ENCODE data around the gene ZBED1.
"Not testable (repeated sequence)": the region's sequence is repeated elsewhere in the genome, so short reads cannot be mapped to it uniquely, and the experiment has no call there.

The ZBED1 gene

GRCh38 chrX:2500803-2501558, at the start of gene ZBED1, which contains the start of gene DHRSX:
ZBED1 (minus strand) TSS chrX:2500976; CDS start chrX:2490719, 10,257 bp downstream.
DHRSX (minus strand) TSS chrX:2500976; CDS start chrX:2500925, 51 bp downstream.
- DNase-seq (ENCODE audit: low read depth in 2 of 2), result peak in 1 of 2 donors; percentile 43

- DNase-seq (ENCODE audit: low read depth in 2 of 2), result no peak
These were observed 49.1 kb upstream of the ZBED1 start for GRCh38 chrX:2549876-2550275.

GRCh38 chrX:2548711-2549423, 48.1 kb upstream of the ZBED1 start:
- DNase-seq (ENCODE audit: low read depth in 2 of 2), result no peak

GRCh38 chrX:2547736-2548135, 47.0 kb upstream of the ZBED1 start:
- DNase-seq (ENCODE audit: low read depth in 2 of 2), result no peak

- DNase-seq (ENCODE audit: low read depth in 2 of 2), result no peak
These were observed 45.7 kb upstream of the ZBED1 start for GRCh38 chrX:2546496-2546895.

- DNase-seq (ENCODE audit: low read depth in 2 of 2), result no peak
These were observed 44.4 kb upstream of the ZBED1 start for GRCh38 chrX:2545144-2545543.

GRCh38 chrX:2542826-2543521, 42.2 kb upstream of the ZBED1 start:
- DNase-seq (ENCODE audit: low read depth in 2 of 2), result no peak

GRCh38 chrX:2541603-2542002, 40.8 kb upstream of the ZBED1 start:
- DNase-seq (ENCODE audit: low read depth in 2 of 2), result no peak

- DNase-seq (ENCODE audit: low read depth in 2 of 2), result no peak
These were observed 39.7 kb upstream of the ZBED1 start for GRCh38 chrX:2540426-2540947.

GRCh38 chrX:2539586-2539985, 38.8 kb upstream of the ZBED1 start:
- DNase-seq (ENCODE audit: low read depth in 2 of 2), result no peak

GRCh38 chrX:2538031-2538757, 37.4 kb upstream of the ZBED1 start:
- no peak for DNase-seq (ENCODE audit: low read depth in 2 of 2)

GRCh38 chrX:2536974-2537373, 36.2 kb upstream of the ZBED1 start:
- no peak for DNase-seq (ENCODE audit: low read depth in 2 of 2)

- no peak for DNase-seq (ENCODE audit: low read depth in 2 of 2)
These were observed 35.4 kb upstream of the ZBED1 start for GRCh38 chrX:2536141-2536540.

- not testable (repeated sequence) for DNase-seq (ENCODE audit: low read depth in 2 of 2)
These were observed 33.7 kb upstream of the ZBED1 start for GRCh38 chrX:2534261-2535021.

GRCh38 chrX:2533424-2533823, 32.6 kb upstream of the ZBED1 start:
- DNase-seq (ENCODE audit: low read depth in 2 of 2), result no peak

GRCh38 chrX:2526390-2526789, 25.6 kb upstream of the ZBED1 start:
- no peak for DNase-seq (ENCODE audit: low read depth in 2 of 2)

- DNase-seq (ENCODE audit: low read depth in 2 of 2), result no peak
These were observed 23.1 kb upstream of the ZBED1 start for GRCh38 chrX:2523911-2524310.

- no peak for DNase-seq (ENCODE audit: low read depth in 2 of 2)
These were observed 21.2 kb upstream of the ZBED1 start for GRCh38 chrX:2521927-2522386.

- no peak for DNase-seq (ENCODE audit: low read depth in 2 of 2)
These were observed 20.5 kb upstream of the ZBED1 start for GRCh38 chrX:2521092-2521926.

- DNase-seq (ENCODE audit: low read depth in 2 of 2), result no peak
These were observed 19.8 kb upstream of the ZBED1 start for GRCh38 chrX:2520539-2520938.

All from stimulated activated CD8-positive, alpha-beta memory T cell treated with anti-CD3 and anti-CD28 coated beads, Interleukin-7, amount 100 ng/mL, for 4 hours (primary cell).